K562 (cell line): ENCODE measurements around the gene STX19. TPM values are rescaled to one million over a fixed set of nuclear protein-coding genes. Genes with fewer than 3 reads are reported as not detected.
A peak's percentile ranks its signal among the peaks of the same experiment; 100 is the strongest.

ENCODE experiments used
- BRF1 ChIP-seq: IDR thresholded peaks from 3 replicates; pipeline ENCODE4 v1.6.1; 2011; ENCODE audit warnings: borderline replicate concordance, mild to moderate bottlenecking; ENCODE audit not compliant: insufficient read length; ENCODE audit errors: extremely low read depth
- E2F3 ChIP-seq: fragments of 250-450 bp; sonication (Bioruptor Pico); IDR thresholded peaks from 2 replicates; pipeline ENCODE4 v1.4.0; 2020; ENCODE audit warnings: mild to moderate bottlenecking
- FOXJ2 ChIP-seq: fragments of 200-800 bp; sonication (Bioruptor generic); IDR thresholded peaks from 2 replicates; pipeline ENCODE4 v1.6.1; 2016; ENCODE audit warnings: missing genetic modification characterization, missing compliant biosample characterization
- HDAC8 ChIP-seq: fragments of 450-650 bp; IDR thresholded peaks from 2 replicates; pipeline ENCODE4 v1.6.1; 2016; ENCODE audit warnings: mild to moderate bottlenecking, missing genetic modification characterization, moderate library complexity, missing compliant biosample characterization
- HNRNPK ChIP-seq: fragments of 200-400 bp; formaldehyde crosslinking; IDR thresholded peaks from one replicate; pipeline ENCODE4 v1.6.1; 2018; ENCODE audit warnings: mild to moderate bottlenecking, low read depth, low read length; ENCODE audit not compliant: poor library complexity, severe bottlenecking
- MEIS2 ChIP-seq: fragments of 450-650 bp; IDR thresholded peaks from 2 replicates; pipeline ENCODE4 v1.6.1; 2014; ENCODE audit warnings: mild to moderate bottlenecking; ENCODE audit not compliant: partially characterized antibody
- NONO ChIP-seq, 2 experiments: fragments of 200-400 bp in 1 of 2; fragments of 450-650 bp in 1 of 2; formaldehyde crosslinking in 1 of 2; IDR thresholded peaks; 2 replicates each; pipeline ENCODE4 v1.6.1; 2017; ENCODE audit warnings: low read depth in 2 of 2, mild to moderate bottlenecking in 2 of 2, moderate library complexity in 2 of 2, low read length in 1 of 2
- POLR2A ChIP-seq: fragments of 450-650 bp; conservative IDR thresholded peaks from 2 replicates; pipeline ENCODE4 v1.6.1; 2016
- RHOXF2B ChIP-seq: fragments of 250-450 bp; sonication (Bioruptor Pico); conservative IDR thresholded peaks from 2 replicates; pipeline ENCODE4 v1.5.1; 2021
- RNF2 ChIP-seq: sonication (generic); IDR thresholded peaks from 2 replicates; pipeline ENCODE4 v1.6.1; 2016
- RNF219 ChIP-seq: fragments of 250-450 bp; sonication (Bioruptor Pico); IDR thresholded peaks from 2 replicates; pipeline ENCODE4 v1.5.0; 2022; ENCODE audit warnings: mild to moderate bottlenecking
- SAP30 ChIP-seq: fragments of 200-600 bp; sonication (generic); IDR thresholded peaks from 2 replicates; pipeline ENCODE4 v1.6.1; 2012; ENCODE audit warnings: borderline replicate concordance, low read depth, mild to moderate bottlenecking, moderate library complexity, low read length, control low read depth, inconsistent platforms; ENCODE audit not compliant: insufficient read depth, poor library complexity, severe bottlenecking
- TBL1XR1 ChIP-seq, 2 experiments: IDR thresholded peaks; 2 replicates each; pipeline ENCODE4 v1.6.1; 2012; ENCODE audit warnings: improper control_type of control experiment in 2 of 2, low read length in 2 of 2, mild to moderate bottlenecking in 1 of 2
- ZKSCAN1 ChIP-seq: fragments of 150-350 bp; IDR thresholded peaks from 2 replicates; pipeline ENCODE4 v1.6.1; 2016; ENCODE audit warnings: low read depth, low read length
- ZNF140 ChIP-seq: fragments of 250-450 bp; sonication (Bioruptor Pico); IDR thresholded peaks from 2 replicates; pipeline ENCODE4 v1.8.0; 2021; ENCODE audit warnings: moderate library complexity, mild to moderate bottlenecking, inconsistent platforms
- ZNF282 ChIP-seq: sonication (generic); formaldehyde crosslinking; IDR thresholded peaks from 2 replicates; pipeline ENCODE4 v1.8.1; 2023; ENCODE audit warnings: missing genetic modification reagents
- ZNF511 ChIP-seq: sonication (generic); formaldehyde crosslinking; IDR thresholded peaks from 2 replicates; pipeline ENCODE4 v1.8.0; 2022; ENCODE audit warnings: mild to moderate bottlenecking, missing genetic modification reagents
- polyA plus RNA-seq, 8 experiments: library from polyadenylated mRNA; depleted of rRNA in 4 of 8; stranded (reverse) in 5 of 8; unstranded in 3 of 8; fragments of >200 nt; fragmentation: Nextera tagmentation in 2 of 8; fragmentation: Illumina TruSeq in 1 of 8; extraction: Ambion mirVana in 2 of 8; extraction: Trizol in 1 of 8; gene quantifications; 2 replicates each; pipeline versions ENCODE4 v1.2.1 to v1.2.3, GENCODE V29; 2011 to 2014; ENCODE audit warnings: inconsistent platforms in 1 of 8, missing spikeins in 1 of 8
- total RNA-seq, 7 experiments: library from RNA; depleted of rRNA in 6 of 7; stranded (reverse); fragments of >200 nt in 6 of 7; fragmentation: Illumina TruSeq in 2 of 7; extraction: Trizol in 2 of 7; gene quantifications; 2 replicates each; pipeline versions ENCODE4 v1.2.1 to v1.2.3, GENCODE V29; 2011 to 2021; ENCODE audit warnings: low replicate concordance in 1 of 7
- TF ChIP-seq, protein P1 (sequence below): fragments of 250-450 bp; sonication (Bioruptor Pico); IDR thresholded peaks from 2 replicates; pipeline ENCODE4 v1.5.0; 2021
- TF ChIP-seq, protein P2 (sequence below): fragments of 450-650 bp; formaldehyde crosslinking; IDR thresholded peaks from 2 replicates; pipeline ENCODE4 v1.4.0; 2020; ENCODE audit warnings: mild to moderate bottlenecking, moderate library complexity
- TF ChIP-seq, protein P3 (sequence below): sonication (generic); formaldehyde crosslinking; IDR thresholded peaks from 2 replicates; pipeline ENCODE4 v1.8.1; 2023; ENCODE audit warnings: mild to moderate bottlenecking, missing genetic modification reagents

The STX19 gene
- total and polyA plus RNA-seq, 9 of the 15 experiments (the other 6 are each of a cell fraction or from before 2014, with no cell fraction given) = 0.04 TPM; not detected in 8

GRCh38 chr3:93973131-93974126, 55.0 kb downstream of the STX19 start, which contains the start of gene PROS1 (continued):
- no peak for TF ChIP-seq FOXJ2 (tag)
- TF ChIP-seq ZKSCAN1 = no peak
- TF ChIP-seq RNF2 = peak; percentile 82
- no peak for TF ChIP-seq HNRNPK
- TF ChIP-seq BRF1 = no peak
- TF ChIP-seq, protein P1, sequence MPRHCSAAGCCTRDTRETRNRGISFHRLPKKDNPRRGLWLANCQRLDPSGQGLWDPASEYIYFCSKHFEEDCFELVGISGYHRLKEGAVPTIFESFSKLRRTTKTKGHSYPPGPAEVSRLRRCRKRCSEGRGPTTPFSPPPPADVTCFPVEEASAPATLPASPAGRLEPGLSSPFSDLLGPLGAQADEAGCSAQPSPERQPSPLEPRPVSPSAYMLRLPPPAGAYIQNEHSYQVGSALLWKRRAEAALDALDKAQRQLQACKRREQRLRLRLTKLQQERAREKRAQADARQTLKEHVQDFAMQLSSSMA (CRISPR knock-in tag) = no peak
- TF ChIP-seq ZNF140 = no peak
- TF ChIP-seq, protein P2, sequence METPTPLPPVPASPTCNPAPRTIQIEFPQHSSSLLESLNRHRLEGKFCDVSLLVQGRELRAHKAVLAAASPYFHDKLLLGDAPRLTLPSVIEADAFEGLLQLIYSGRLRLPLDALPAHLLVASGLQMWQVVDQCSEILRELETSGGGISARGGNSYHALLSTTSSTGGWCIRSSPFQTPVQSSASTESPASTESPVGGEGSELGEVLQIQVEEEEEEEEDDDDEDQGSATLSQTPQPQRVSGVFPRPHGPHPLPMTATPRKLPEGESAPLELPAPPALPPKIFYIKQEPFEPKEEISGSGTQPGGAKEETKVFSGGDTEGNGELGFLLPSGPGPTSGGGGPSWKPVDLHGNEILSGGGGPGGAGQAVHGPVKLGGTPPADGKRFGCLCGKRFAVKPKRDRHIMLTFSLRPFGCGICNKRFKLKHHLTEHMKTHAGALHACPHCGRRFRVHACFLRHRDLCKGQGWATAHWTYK = no peak
- TF ChIP-seq POLR2A = peak; percentile 61
- TF ChIP-seq RNF219 = no peak
- TF ChIP-seq RHOXF2B (CRISPR knock-in tag) = no peak
- peak; percentile 49 for TF ChIP-seq MEIS2
- peak in 1 of 2 experiments; percentile 59; a peak in 2 of 4 replicates for TF ChIP-seq NONO (IDR thresholded peaks at IDR 0.05; ENCODE audit: low read depth in 2 of 2, low read length in 1 of 2)
- TF ChIP-seq E2F3 = no peak
- TF ChIP-seq ZNF511 = no peak
- no peak for TF ChIP-seq ZNF282 (CRISPR knock-in tag)
- no peak for TF ChIP-seq HDAC8 (tag)
- TF ChIP-seq TBL1XR1 (IDR thresholded peaks at IDR 0.05; ENCODE audit: low read length in 2 of 2) = peak in 1 of 2 experiments; percentile 83; a peak in 2 of 4 replicates
- no peak for TF ChIP-seq SAP30
- TF ChIP-seq, protein P3, sequence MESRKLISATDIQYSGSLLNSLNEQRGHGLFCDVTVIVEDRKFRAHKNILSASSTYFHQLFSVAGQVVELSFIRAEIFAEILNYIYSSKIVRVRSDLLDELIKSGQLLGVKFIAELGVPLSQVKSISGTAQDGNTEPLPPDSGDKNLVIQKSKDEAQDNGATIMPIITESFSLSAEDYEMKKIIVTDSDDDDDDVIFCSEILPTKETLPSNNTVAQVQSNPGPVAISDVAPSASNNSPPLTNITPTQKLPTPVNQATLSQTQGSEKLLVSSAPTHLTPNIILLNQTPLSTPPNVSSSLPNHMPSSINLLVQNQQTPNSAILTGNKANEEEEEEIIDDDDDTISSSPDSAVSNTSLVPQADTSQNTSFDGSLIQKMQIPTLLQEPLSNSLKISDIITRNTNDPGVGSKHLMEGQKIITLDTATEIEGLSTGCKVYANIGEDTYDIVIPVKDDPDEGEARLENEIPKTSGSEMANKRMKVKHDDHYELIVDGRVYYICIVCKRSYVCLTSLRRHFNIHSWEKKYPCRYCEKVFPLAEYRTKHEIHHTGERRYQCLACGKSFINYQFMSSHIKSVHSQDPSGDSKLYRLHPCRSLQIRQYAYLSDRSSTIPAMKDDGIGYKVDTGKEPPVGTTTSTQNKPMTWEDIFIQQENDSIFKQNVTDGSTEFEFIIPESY = 0 out of 2 replicates have a peak, but pooled peaks have one; percentile 33
